Nephron progenitor cell (in vitro differentiated cells): Measurements from ENCODE around the gene DNAJC18.

Source experiments
- DNase-seq: peaks from one replicate; pipeline ENCODE4 v3.0.0; 2021
- H3K27ac Mint-ChIP-seq: 2 replicates; pipeline ENCODE4 v1.8.0; 2021; ENCODE audit warnings: mild to moderate bottlenecking, moderate library complexity, mixed read lengths
- H3K27me3 Mint-ChIP-seq: 2 replicates; pipeline ENCODE4 v1.8.0; 2021; ENCODE audit warnings: mild to moderate bottlenecking, low read depth, mixed read lengths; ENCODE audit not compliant: poor library complexity
- H3K36me3 Mint-ChIP-seq: 2 replicates; pipeline ENCODE4 v1.8.0; 2021; ENCODE audit warnings: low read depth, mixed read lengths
- H3K4me1 Mint-ChIP-seq: 2 replicates; pipeline ENCODE4 v1.8.0; 2021; ENCODE audit warnings: mixed read lengths
- H3K4me3 Mint-ChIP-seq: 2 replicates; pipeline ENCODE4 v1.8.0; 2021; ENCODE audit warnings: mild to moderate bottlenecking, moderate library complexity, mixed read lengths
- H3K9me3 Mint-ChIP-seq: 2 replicates; pipeline ENCODE4 v1.8.0; 2021; ENCODE audit warnings: mild to moderate bottlenecking, moderate library complexity, mixed read lengths
- TF ChIP-seq, protein P1 (sequence below): fragments of 200-600 bp; sonication (generic); IDR thresholded peaks from 2 replicates; pipeline ENCODE4 v1.5.0; 2021; ENCODE audit warnings: antibody characterized with exemption

Gene DNAJC18

GRCh38 chr5:139422307-139422893 is 16.9 kb downstream of the DNAJC18 start:
- DNase-seq, result peak; percentile 34
- H3K27me3 Mint-ChIP-seq, result no peaks in the 10 kb centered on the region
- H3K4me3 Mint-ChIP-seq, result no peak overlapping the region
- TF ChIP-seq, protein P1, sequence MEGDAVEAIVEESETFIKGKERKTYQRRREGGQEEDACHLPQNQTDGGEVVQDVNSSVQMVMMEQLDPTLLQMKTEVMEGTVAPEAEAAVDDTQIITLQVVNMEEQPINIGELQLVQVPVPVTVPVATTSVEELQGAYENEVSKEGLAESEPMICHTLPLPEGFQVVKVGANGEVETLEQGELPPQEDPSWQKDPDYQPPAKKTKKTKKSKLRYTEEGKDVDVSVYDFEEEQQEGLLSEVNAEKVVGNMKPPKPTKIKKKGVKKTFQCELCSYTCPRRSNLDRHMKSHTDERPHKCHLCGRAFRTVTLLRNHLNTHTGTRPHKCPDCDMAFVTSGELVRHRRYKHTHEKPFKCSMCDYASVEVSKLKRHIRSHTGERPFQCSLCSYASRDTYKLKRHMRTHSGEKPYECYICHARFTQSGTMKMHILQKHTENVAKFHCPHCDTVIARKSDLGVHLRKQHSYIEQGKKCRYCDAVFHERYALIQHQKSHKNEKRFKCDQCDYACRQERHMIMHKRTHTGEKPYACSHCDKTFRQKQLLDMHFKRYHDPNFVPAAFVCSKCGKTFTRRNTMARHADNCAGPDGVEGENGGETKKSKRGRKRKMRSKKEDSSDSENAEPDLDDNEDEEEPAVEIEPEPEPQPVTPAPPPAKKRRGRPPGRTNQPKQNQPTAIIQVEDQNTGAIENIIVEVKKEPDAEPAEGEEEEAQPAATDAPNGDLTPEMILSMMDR, result peak; percentile 88
- H3K4me1 Mint-ChIP-seq, result peaks cover 5% of the 10 kb centered on the region
- peaks cover 55% of the 10 kb centered on the region for H3K36me3 Mint-ChIP-seq
- H3K27ac Mint-ChIP-seq, result no peak overlapping the region
- H3K9me3 Mint-ChIP-seq, result no peaks in the 10 kb centered on the region

DNA sequence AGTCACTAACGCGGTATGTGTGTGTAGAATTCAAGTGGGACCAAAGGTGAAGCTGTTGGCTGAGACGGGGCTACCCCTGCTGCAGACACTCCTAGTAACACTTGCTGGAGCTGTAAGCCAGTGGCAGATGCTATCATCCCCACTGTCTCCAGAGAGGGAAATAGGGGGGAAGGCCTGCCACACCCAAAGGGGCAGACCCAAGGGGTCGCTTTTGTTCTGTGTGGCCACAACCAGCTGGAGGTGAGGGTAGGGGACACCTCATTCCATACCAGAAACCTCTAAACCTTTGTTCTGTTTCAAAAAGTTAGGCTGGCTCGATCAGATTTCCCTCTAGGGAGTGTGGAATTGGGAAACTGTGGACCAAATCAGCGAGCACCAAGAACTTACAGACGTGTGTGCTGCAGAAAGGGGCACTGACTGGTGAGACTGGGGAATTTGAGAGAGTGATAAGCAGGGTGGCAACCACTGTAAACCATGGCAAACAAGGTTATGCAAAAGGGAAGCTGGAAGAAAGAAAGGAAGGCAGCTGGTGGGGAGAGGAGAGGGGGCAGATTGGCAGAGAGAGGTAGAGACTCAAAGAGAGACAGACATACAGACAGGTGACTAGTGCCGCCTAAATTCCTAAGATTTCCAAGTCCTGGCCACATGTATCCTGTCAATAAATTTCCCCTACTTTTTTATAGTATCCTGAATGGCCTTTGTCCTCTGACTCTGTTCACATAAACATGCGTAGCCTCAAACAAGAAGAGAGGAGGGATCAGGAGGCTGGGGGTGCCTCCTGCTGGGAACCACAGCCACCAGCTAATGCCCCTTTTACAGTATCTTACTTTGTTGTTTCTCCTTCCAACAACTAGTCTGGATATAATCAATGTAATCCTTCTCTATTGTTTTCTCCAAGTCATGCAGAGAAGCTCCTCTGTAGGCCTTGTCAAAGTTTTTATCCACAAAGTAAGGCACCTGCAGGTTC is 19.8 kb downstream of the DNAJC18 start:
- TF ChIP-seq, protein P1, result no peak
- Mint-ChIP-seq H3K27me3 (no peaks in the 10 kb centered on the region), H3K4me3 (no peak overlapping the region), H3K36me3 (peaks cover 64% of the 10 kb centered on the region), H3K4me1 (peaks cover 5% of the 10 kb centered on the region), H3K9me3 (no peaks in the 10 kb centered on the region), H3K27ac (no peak overlapping the region)
- DNase-seq, result no peak

GRCh38 chr5:139418793-139419192 is 20.5 kb downstream of the DNAJC18 start:
- H3K4me1 Mint-ChIP-seq, result peaks cover 5% of the 10 kb centered on the region
- no peak overlapping the region for H3K4me3 Mint-ChIP-seq
- no peaks in the 10 kb centered on the region for H3K27me3 Mint-ChIP-seq
- TF ChIP-seq, protein P1, result no peak
- H3K36me3 Mint-ChIP-seq, result peaks cover 59% of the 10 kb centered on the region
- no peaks in the 10 kb centered on the region for H3K9me3 Mint-ChIP-seq
- no peak overlapping the region for H3K27ac Mint-ChIP-seq
- no peak for DNase-seq

DNA sequence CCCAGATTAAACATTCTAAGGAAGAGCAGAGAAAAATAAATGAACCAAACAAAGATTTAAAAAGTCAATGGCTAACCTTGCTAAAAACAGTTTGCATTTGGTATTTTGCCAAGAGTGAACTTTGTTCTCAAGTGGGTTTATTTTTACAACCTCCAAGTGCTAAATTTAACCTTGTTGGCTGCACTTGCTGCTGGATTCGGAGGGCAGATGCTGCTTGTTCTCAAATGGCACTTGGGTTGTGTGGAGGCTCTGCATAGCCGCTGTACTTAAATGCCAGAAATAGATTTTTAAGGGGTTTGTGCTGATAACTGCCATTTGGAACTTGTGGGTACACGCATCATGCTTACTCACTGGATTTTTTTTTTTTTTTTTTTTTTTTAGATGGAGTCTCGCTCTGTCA is 22.1 kb downstream of the DNAJC18 start:
- Mint-ChIP-seq H3K36me3 (peaks cover 63% of the 10 kb centered on the region), H3K27me3 (no peaks in the 10 kb centered on the region), H3K4me1 (peaks cover 2% of the 10 kb centered on the region), H3K4me3 (no peak overlapping the region), H3K9me3 (no peaks in the 10 kb centered on the region), H3K27ac (no peak overlapping the region)
- TF ChIP-seq, protein P1, result no peak
- DNase-seq, result no peak

- Mint-ChIP-seq H3K27me3 (peaks cover 4% of the 10 kb centered on the region), H3K4me3 (no peak overlapping the region), H3K4me1 (no peaks in the 10 kb centered on the region), H3K27ac (no peak overlapping the region), H3K36me3 (peaks cover 61% of the 10 kb centered on the region), H3K9me3 (no peaks in the 10 kb centered on the region)
- no peak for DNase-seq
- TF ChIP-seq, protein P1, result no peak
Measured at GRCh38 chr5:139416651-139417050, 22.7 kb downstream of the DNAJC18 start.
